ENCODE data around the gene CNIH3.

The CNIH3 gene

DNA sequence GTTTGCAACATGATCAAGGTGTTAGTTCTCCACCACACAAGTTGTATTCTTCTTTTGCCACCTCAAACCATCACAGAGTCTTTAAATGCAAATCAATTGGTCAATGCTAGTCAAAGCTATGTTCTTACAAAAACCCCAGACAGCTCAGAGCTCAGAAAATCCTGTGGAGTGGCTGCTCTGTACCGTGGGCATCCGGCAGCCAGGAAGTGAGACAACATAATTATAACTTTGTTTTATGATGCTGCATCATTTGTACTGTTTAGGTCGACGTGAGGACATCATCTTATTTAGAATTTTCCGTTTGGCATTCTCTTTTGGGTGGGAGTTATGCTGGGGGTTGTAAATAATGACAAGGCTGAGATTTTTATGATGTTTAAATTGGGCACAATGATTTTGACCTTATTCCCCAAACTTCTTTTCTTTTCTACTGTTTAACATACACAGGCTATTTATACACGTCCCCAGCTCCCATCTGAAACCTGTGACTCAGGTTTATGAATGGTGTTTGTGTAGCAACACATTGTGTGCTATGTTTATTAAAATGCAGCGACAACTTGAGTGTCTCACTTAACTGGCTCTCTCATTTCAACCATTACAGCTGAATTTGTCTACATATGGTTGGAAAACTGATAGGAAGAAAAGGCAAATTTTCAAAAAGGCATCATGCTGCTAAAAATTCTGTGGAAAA, 124.0 kb downstream of the CNIH3 start:
- TF ChIP-seq, protein P1, sequence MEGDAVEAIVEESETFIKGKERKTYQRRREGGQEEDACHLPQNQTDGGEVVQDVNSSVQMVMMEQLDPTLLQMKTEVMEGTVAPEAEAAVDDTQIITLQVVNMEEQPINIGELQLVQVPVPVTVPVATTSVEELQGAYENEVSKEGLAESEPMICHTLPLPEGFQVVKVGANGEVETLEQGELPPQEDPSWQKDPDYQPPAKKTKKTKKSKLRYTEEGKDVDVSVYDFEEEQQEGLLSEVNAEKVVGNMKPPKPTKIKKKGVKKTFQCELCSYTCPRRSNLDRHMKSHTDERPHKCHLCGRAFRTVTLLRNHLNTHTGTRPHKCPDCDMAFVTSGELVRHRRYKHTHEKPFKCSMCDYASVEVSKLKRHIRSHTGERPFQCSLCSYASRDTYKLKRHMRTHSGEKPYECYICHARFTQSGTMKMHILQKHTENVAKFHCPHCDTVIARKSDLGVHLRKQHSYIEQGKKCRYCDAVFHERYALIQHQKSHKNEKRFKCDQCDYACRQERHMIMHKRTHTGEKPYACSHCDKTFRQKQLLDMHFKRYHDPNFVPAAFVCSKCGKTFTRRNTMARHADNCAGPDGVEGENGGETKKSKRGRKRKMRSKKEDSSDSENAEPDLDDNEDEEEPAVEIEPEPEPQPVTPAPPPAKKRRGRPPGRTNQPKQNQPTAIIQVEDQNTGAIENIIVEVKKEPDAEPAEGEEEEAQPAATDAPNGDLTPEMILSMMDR (IDR thresholded peaks at IDR 0.05; ENCODE audit: extremely low read depth, missing control alignments) = no peak
- peak; percentile 63 for DNase-seq (ENCODE audit: low spot score)

DNA sequence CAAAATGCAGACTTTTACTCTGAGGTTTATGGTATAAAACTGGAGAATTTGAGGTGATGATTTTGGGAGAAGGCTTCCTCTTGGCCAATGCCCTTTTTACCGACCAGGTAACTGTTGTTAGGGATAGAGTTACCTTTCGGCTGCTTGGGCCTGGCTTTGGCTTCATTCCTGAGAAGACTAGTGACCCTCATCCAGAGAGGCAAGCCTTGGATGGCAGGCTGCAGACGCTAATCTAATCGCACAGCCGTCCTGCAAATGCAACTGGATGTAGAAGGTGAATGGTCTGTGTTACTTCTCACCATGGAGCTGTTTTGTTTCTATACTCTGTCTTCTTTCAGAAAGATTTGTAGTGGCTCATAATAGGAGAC, 124.6 kb downstream of the CNIH3 start:
- DNase-seq (ENCODE audit: low spot score) = no peak
- TF ChIP-seq, protein P1 (IDR thresholded peaks at IDR 0.05; ENCODE audit: extremely low read depth, missing control alignments) = no peak

DNA sequence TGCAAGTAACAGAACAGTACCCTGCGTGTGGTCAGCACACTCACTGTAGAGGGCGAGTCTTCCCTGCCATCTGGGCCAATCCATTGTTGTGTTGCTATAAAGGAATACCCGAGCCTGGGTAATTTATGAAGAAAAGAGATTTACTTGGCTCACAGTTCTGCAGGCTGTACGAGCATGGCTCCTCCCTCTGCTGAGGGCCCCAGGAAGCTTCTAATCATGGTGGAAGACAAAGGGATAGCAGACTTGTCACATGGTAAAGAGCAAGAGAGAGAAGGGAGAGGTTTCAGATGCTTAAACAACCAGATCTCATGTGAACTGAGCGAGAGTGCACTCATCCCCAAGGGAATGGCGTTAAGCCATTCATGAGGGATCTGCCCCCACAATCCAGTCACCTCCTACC, 126.2 kb downstream of the CNIH3 start:
- DNase-seq (ENCODE audit: low spot score) = no peak
- TF ChIP-seq, protein P1 (IDR thresholded peaks at IDR 0.05; ENCODE audit: extremely low read depth, missing control alignments) = no peak

DNA sequence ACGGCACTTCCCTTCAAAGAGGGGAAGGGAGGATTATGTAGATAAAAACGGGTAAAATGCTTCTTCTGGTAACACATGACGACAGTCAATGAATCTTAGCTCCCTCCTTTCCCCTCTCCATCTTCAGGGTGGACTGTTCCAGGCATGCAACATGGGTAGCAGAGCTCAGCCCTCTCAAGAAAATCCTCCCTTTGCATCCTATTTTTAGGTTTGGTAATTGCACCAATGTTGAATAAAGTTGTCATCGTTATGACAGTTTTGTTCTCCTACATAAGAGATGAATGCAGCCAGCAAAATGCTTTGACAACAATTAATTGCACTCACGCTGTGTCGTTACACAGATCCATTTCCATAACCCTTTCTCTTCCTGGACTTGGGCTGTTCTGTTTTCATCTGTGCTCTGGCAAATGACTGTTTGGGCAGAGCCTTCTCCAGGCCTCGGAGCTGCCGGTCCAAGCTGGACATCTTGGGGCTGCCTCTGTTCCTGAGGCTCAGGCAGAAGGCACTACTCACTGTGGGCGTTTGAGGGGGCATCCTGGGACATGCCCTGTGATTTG, 127.6 kb downstream of the CNIH3 start:
- DNase-seq (ENCODE audit: low spot score) = no peak
- TF ChIP-seq, protein P1 (IDR thresholded peaks at IDR 0.05; ENCODE audit: extremely low read depth, missing control alignments) = no peak

DNA sequence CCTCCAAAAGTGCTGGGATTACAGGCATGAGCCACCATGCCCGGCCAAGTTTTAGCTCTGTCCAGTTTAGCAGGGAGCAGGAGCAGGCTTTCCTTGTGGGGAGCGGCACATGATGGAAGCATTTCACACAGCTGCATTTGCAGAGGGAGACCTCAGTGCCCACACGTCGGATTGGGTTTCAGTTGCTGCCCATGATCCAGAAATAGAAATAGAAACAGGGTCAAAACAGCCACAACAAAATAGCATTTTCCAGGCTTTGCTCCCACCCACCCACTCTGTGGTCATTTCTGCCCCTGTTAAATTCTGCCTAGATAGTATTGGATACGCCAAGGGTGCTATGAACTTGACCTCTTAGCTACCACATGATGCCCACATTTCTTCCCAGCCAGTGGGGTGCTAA, 128.4 kb downstream of the CNIH3 start:
- TF ChIP-seq, protein P1 (IDR thresholded peaks at IDR 0.05; ENCODE audit: extremely low read depth, missing control alignments) = no peak
- DNase-seq (ENCODE audit: low spot score) = no peak

DNA sequence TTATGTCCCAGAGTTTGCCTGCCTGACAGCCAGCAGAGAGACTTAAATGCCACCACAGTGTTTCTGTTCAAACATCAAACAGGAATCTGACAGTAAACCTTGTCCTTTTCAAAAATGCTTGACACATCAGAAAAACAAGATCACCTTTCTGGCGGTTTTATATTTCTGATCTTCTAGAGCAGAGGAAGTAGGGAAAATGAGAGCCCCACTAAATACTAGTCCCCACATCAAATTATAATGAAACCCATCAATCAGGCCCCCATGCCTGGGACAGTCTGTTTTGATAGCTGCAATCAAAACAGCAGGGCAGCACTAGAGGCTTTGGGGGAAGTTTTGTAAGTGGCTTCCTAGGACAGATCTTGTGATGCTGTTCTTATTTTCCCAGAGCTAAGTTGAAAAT, 129.3 kb downstream of the CNIH3 start:
- TF ChIP-seq, protein P1 (IDR thresholded peaks at IDR 0.05; ENCODE audit: extremely low read depth, missing control alignments) = no peak
- DNase-seq (ENCODE audit: low spot score) = no peak

DNA sequence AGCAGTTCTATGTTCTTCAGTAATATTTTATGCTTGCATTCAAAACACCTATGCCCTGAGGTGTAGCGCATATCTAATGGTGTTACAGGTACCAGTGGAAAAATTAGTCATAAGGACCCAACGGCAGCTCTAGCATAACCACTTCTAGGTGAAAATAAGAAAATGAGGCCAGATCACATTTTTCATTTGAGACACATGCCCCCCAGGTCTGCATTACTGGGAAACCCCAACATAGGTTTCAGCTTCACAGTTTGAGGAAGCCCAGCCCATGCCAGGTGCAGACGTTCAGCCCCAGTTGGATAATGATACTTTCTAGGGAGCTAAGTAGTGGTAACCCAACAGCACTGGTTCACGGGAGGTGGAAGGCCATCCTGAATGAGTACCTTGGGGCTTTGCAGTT, 129.8 kb downstream of the CNIH3 start:
- no peak for DNase-seq (ENCODE audit: low spot score)
- TF ChIP-seq, protein P1 (IDR thresholded peaks at IDR 0.05; ENCODE audit: extremely low read depth, missing control alignments) = no peak

Measured in GM20000 (cell line).